RCC 7860 (cell line): ENCODE data around the gene BTK.

Experiments used
- DNase-seq: peaks from one replicate; pipeline ENCODE4 v3.0.0-alpha.2; 2015; ENCODE audit warnings: low spot score
- FAIRE-seq: peaks from 2 replicates; lab custom pipeline; 2012; peaks lifted over from hg19 to GRCh38; lab: Jason Lieb, UNC

BTK gene

DNA sequence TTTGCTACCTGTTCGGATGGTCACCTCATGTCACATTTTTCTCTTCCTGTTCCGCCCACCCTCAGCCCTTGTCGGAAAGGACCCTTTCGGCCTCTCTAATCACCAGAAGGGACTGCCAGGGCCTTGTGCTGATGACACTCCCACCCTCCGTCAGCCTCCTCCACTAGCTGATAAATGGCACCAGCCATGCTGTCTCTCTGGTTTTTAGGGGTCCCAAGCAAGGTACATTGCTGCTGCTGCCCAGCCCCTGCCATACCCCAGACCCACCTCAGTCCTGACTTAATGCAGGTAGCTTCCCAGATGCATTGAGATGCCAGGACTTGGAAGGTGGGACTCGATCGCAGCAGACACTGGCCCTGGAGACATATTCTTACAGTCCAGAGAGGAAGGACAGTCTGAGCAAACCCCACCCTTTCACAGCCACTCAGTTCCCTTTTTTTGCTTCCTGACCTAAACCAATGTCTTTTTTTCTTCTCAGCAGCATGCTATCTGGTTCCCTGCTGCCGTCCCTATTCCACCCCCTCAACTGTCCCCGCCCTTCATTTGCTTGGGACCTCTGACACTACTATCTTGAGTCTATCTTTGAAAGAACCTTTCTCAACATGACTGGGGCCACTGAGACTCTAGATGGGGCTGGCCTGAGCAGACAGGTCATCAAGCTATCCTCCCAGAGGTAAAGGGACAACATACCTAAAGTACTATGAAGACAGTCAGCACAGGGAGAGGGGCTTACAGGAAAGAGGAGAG lies at the start of gene BTK:
Gene BTK, minus strand, starts transcription at position 397 of the 747 bp plus-strand sequence. CDS start 10,907 bp downstream, outside the sequence.
- no peak for FAIRE-seq
- DNase-seq: no peak

DNA sequence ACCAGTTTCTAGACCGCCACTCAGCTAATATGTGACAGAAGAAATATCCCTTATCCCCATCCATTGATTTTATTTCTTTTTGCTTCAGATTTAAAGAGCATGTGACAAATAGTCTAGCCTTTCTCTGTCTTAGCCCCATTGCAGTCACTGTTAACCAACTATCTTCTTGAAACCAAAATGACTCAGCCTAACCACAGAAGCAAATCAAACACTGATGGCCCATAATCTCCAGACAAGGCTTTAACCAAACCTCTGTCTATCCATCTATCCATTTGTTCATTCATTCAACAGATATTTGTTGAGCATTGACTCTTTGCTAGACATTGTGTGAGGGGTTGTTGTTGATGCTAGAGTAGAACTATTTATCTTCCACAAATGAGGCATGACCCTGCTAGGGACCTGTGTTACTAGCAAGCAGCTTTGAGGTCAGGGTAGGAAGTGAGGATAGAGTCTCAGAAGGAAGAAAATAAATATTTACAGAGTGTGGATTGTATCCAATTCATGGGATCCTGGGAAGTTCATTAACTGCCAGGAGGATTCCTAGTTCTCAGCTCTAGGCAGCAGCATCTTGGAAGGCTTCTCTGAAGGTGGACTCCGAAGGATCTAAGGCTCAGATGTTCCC lies 44.6 kb upstream of the BTK start:
- DNase-seq (no peak), FAIRE-seq (peak; percentile 72)

DNA sequence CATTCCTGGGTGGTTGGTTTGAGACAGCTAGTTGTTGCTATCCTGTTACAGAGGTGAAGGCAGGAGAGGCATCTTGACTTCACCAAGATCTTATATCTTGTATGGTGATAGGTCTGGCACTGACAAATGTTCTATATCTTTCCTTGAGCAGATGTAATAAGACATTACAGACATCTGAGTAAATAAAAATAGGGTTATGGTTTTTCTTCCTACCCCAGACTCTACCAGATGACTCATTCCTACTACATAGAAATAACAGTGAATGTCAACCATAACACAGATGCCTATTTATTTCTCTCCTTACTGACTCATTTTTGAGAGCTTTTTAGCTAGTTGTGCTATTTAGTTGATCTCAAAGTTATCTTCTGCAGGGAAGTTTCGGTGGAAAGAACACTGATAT lies 43.9 kb upstream of the BTK start:
- FAIRE-seq (no peak), DNase-seq (no peak)

DNA sequence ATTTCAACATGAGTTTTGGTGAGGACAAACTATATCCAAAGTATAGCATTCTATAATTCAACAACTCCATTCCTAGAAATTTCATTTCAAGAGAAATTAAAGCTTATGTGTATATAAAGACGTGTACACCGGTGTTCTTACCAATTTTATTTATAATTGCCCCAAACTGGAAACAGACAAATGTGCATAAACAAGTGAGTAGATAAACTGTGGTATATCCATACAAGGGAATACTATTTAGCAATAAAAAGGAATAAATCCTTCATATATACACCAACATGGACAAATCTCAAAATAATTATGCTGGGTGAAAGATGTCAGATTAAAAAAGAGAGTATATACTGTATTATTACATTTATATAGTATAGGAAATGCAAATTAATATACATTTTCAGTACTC lies 42.0 kb upstream of the BTK start:
- no peak for FAIRE-seq
- no peak for DNase-seq

DNA sequence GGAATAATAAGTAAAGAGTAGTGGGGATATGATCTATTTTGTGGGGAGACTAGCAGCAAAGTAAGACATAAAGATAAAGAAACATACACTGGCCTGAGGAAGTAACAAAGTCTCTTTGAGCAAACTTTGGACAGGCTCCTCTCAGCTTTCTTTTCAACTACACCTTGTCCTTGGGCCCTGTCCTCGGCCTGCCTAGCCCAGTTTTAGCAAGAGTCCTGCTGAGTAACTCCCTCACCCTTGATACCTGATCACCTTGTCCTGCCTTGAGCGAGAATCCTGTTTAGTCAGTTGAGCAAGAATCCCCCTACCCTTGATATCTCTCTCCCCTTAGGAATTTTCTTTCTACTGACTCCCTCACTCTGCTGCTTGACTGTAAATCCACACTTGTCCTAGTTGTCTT lies 33.5 kb upstream of the BTK start:
- FAIRE-seq: no peak
- no peak for DNase-seq

DNA sequence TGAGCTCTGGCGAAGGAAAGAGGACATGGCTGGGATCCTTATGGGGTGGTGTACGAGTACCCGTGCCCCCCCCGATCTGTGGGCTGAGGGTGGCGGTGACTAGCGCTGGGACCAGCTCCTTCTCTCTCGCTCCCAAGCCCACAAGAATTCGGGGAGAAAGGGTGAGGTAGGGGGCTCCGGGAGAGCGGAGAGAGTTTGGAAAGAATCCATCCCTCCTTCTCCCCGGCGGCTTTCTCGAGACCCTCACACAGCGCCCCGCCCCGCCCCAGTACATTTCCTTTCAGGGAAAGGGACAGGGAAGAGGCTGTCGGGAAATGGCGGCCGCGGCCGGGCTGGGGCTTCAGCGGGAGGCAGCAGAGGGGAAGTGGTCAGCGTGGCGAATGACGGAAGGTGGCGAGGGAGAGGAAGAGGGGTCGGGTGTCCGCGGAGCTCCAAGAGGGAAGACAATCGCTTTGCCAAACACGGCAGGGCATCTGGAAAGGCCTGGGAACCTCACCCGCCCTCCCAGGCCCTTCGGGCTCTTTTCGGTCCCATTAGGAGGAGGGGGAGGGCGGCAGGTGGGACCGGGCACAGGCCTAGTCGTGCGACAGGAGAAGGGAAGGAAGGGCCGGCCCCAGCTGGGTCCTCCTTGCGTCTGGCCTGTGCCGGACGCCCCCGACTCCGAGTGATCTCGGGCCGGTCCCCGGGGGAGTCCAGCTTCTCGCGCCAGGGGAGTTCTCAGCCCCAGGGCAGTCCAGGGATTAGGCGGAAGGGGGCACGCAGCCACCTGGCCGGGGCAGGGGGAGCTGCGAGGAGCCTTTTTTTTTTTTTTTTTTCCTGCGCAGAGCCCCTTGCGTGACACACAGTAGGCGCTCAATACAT lies 32.2 kb upstream of the BTK start:
- DNase-seq (no peak), FAIRE-seq (no peak)

DNA sequence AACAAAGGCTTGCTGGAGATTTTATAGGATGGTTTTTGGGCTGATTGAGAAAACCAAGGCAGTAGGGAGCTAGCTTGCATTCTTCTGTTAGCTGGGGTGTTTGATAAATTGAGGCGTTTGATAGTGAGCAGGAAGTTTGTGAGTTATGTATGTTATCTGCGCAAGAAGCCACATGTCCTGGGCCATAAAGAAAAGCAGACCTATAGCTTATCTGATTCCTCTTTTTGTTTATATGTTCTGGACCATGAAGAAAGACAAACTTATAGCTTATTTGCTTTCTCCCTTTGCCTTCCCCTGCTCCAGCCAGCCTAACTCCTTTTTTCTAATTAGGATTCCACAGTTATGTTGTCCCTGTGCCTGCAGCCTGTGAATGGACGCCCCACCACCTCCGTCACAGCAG lies 31.2 kb upstream of the BTK start:
- FAIRE-seq: no peak
- no peak for DNase-seq

DNA sequence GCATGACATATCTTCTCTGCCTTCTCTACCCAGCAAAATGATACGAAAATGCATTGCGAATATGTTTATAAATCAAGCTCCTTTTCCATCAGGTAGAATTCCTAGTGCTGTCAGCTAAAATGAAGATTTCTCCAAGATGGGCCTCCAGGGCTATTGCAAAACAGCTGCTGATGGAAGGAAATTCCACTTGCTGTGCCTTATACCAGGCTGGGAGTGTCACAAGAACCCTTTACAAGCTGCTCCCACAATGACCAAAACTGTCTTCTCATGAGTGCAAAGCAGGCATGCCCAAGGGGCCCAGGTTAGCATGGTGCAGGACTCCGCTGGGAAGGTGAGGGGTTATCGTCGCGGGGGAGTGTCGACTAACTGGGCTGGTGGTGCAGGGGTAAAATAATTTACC lies 30.7 kb upstream of the BTK start:
- DNase-seq (no peak), FAIRE-seq (no peak)

DNA sequence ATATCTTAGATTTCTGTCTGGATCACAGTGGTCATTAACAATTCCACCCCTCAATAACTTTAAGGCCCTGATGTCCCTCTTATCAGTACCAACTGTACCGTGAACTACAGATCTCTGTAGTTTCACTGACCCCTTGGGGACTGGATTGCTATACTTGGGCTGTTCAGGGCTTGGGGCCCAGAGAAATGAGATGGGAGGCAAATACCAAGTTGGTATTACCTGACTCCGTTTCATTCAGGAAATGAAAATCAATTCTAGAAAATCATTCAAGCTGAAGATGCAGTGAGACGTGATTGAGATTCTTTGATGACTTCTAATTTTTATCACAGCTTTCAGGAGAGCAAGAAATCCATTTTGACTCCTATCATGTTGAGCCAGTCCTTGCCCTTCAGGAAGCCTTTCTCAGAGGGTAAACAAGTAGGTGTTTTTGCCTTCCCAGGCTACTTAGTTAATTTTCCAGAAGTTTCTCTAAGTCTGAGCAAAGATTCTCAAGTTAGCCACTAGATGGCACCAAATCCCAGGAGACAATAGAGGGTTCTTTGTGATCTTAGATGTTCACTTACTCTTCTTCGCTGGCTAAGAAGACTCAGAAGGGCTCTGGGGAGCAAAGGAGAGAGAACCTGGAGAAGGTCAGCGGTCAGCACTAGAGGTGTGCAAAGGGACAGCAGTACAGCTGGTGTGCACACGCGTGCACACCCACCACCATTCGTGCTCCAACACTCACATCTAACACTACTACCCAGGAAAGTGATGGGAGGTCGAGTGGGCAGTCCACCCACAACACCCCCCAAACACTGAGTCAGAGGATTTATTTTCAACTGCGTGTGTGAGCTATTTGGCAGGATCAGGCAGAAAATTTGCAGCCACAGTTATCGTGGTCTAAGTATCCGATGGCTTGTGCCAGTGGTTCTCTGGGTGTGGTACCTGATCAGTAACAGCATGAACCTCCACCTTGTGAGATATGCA lies 29.5 kb upstream of the BTK start:
- DNase-seq: peak; percentile 18
- no peak for FAIRE-seq

DNA sequence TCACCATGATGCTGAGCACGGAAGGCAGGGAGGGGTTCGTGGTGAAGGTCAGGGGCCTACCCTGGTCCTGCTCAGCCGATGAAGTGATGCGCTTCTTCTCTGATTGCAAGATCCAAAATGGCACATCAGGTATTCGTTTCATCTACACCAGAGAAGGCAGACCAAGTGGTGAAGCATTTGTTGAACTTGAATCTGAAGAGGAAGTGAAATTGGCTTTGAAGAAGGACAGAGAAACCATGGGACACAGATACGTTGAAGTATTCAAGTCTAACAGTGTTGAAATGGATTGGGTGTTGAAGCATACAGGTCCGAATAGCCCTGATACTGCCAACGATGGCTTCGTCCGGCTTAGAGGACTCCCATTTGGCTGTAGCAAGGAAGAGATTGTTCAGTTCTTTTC lies 26.0 kb upstream of the BTK start:
- FAIRE-seq: no peak
- DNase-seq: no peak

DNA sequence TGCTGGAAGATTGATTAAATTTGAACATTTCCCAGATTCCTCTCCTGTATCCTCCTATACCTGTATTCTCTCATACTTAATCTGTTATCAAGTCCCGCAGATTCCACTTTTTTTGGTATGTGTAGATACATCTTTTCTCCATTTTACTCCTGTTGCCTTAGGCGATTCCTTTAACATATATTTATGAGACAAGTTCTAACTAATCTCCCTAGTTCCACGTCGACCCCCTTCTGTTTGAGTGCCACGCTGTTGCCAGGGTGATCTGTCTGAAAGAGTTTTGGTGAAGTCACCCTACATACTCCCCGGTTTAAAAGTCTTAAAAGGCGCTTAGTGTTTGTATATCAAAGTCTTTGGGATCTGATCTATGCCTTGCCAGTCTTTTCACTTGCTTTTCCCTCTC lies 24.5 kb upstream of the BTK start:
- DNase-seq: no peak
- no peak for FAIRE-seq

DNA sequence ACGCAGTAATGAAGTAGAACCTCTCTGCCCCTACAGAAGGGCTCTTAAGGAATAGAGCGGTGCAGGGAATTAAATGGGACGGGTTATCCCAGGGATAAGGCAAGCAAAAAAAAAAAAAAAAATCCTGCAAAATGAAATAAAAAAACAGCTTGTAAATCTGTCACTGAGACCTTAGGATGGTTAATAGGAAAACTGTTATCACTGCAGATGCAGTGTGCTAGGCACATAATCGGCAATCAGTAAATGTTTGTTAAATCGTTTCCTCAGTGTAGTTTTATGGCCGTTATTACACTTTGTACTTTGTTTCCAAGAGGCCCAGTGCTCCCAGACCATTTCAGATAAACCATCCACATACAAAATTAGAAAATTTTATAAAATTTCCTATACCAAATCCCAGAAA lies 23.1 kb upstream of the BTK start:
- no peak for DNase-seq
- FAIRE-seq: no peak

DNA sequence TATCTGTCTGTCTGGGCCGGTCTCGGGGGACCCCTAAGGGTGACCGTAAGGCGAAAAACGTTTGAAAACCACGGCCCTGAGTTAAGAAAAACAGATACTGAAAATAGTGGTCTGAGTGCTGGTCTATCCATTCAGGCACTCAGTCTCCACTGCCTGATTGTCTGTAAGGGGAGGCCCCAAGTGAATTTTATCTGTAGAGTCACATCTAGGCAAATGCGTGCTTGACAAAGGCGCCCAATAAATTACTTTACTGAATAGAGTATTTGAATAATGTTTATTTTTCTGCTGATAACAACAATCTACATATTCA lies 22.5 kb upstream of the BTK start:
- FAIRE-seq (no peak), DNase-seq (no peak)

DNA sequence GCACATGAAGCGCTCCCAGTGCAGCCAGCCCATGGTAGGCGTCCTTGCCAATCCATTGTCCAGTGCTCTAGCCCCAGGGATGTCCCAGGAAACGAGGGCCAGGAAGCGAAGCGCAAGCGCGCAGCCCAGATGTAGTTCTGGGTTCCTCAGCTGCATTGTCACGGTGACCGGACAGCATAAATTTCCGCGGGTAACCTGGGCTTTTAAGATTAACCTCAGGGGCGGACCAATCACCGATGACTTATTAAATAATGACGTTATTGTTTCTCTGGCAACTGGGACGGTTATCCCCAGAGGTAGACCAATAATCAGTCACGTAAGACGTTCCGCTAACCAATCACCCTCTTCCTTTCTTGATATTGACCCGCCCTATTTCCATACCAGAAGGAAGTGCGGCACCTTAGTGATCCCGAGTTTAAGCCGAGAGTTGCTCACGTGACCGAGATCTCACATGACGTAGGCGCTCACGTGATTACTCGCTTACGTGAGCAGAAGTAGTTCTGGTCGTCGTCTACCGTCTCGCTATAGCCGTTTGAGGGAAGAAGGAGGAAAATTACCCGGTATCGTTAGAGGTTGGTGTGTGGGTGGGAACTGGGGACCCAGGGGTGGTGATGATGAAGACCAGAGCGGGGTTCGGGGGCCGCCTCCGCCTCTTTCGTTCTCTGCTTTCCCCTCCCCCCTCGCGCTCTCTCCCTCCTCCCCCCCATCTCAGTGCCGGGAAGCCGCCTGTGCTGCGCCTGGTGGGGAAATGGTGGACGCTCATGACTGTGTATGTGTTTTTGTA lies 21.9 kb upstream of the BTK start, which contains the start of the genes GLA and HNRNPH2:
Gene GLA, minus strand, starts transcription at position 178 of the 784 bp plus-strand sequence. Its CDS starts 22 bp downstream, at position 156.
Gene HNRNPH2, plus strand, starts transcription at position 475 of the 784 bp plus-strand sequence. CDS start 3,767 bp downstream, outside the sequence.
- peak; percentile 96 for FAIRE-seq
- DNase-seq: peak; percentile 97

DNA sequence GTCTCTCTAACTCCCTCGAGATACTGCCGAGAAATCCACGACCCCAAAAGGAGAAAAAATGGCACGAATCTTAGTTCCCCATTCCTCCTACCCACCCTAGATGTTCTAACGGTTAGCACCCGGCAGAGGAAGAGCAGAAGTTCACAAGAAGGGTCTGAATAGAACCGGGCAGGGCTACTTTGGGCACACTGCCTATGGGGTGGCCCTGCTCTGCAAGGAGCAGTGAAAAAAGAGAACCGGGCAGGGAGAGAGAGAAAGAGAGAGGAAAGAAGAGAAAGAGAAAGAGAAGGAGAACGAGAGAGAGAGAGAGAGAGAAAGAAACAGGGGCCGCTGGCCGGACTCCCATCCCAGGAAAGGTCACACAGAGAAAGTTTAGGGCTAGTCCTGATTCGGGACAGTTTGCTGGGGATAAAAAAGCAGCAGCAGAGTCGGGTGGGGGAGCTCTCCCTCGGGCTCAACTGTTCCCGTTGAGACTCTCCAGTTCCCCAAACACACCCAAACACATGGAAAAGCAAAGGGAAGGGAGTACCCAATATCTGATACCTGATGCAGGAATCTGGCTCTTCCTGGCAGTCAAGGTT lies 21.3 kb upstream of the BTK start:
- FAIRE-seq (no peak), DNase-seq (no peak)

DNA sequence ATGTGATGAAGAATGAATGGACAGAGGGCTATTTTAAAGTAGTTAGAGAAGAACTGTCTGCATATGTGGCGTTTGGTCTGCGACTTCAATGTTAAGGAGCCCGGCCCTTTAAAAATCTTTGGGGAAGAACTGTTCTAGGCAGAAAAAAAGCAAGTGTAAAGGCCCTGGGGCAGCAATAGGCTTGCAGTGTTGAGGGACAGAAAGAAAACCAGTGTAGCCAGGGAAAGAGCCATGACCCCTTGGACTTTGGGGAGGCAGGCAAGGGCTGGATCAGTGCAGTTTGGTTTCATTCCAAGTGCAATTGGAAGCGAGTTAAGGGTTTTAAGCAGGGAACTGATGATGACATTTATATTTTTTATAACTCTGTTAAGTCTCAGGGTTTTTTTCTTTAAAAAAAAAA lies 13.8 kb upstream of the BTK start:
- FAIRE-seq: no peak
- no peak for DNase-seq

DNA sequence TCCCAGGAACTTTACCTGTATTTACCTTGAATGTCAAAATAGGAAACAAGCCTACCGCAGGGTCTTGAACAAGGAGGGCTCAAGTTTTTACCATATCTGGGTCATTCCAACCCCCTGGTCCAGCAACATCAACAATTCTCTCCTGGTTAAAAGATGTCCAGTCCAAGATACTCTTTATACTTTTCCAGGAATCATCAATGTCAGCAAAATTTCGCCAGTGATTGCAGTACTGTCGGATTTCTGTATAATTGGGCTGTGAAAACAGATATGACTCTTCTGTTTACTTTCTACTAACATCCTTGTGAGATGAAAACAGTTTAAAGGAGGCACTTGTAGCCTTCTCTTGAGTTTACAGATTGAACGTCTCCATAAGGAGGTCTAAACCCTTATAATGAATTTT lies 12.7 kb upstream of the BTK start:
- FAIRE-seq (no peak), DNase-seq (no peak)

DNA sequence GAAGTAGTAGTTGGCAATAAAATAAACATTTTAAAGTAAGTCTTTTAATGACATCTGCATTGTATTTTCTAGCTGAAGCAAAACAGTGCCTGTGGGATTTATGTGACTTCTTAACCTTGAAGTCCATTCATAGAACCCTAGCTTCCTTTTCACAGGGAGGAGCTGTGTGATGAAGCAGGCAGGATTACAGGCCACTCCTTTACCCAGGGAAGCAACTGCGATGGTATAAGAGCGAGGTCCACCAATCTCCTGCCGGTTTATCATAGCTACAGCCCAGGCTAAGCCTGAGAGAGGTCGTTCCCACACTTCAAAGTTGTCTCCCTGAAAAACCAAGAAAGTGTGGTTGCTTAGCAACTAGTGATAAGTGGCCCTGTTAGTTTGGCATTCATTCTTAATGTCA lies 11.8 kb upstream of the BTK start:
- DNase-seq (no peak), FAIRE-seq (no peak)

DNA sequence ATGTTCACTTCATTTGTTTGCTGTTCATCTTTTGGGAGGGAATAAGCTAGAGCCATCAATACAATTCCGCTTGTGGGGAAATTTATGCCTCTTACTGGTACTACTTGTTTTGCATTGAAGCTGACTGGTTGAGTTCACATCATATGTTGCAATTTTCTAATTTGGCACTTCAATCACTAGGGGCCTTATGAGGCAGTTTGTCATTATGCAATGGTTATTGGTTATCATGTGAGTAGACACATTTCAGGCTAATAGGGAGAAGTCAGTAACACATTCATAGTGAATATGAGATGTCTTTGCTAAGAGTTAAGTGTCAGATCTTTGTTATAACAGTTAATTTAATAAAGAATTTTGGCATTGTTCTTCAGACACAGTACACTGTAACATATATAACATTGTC lies 9.8 kb upstream of the BTK start:
- no peak for DNase-seq
- no peak for FAIRE-seq
